ENCODE data around the gene KLK15. TPM values are rescaled to one million over a fixed set of nuclear protein-coding genes. Genes with fewer than 3 reads are reported as not detected.

The KLK15 gene
- total RNA-seq, 2 donors from 2014 or later: not detected

DNA sequence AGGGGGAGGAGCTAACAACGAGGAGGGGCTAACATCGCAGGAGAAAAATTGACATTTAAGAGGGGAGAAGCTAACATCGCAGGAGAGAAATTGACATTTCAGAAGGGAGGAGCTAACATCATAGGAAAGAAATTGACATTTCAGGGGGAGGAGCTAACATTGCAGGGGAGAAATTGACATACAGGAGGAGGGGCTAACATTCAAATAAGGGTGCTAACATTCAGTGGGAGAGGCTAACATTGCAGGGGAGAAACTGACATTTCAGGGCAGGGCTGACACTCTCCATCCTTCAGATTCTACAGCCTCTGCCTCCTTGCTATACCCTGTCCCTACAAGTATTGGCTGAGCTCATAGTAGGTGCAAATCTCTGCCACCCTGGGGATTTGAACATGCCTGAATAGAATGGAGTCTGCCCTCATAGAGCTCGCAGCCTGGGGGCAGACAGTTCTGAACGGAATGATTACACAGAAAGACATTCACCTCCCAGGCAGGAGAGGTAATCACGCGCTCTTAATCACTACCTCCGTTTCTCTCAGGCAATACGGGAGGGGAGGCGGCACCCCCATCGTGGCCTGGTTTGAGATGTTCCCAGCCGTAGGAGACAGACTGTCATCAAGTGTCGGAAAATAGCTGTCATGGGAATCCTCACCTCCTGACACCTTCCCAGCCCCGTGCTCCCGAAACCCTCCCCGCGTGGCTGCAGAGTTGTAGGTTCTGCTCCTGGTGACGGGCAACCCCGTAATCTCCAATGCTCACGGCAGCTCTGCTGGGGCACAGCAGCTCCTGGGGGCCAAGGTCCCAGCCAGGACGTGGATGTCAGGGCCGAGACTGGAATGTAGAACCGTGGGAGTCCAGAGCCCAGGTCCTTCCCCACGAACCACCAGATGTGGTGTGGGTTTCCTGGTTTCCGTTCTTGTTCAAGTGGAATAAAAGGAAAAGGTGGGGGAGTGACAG lies 53.6 kb downstream of the KLK15 start:
- Mint-ChIP-seq H3K27ac (no peak overlapping the region), H3K9me3 (no peaks in the 10 kb centered on the region), H3K4me1 (peaks cover 5% of the 10 kb centered on the region), H3K4me3 (no peak overlapping the region), H3K36me3 (ENCODE audit: low read depth) (no peaks in the 10 kb centered on the region), H3K27me3 (ENCODE audit: insufficient read depth) (peaks cover 87% of the 10 kb centered on the region)
- no peak overlapping the region for H3K27ac ChIP-seq (ENCODE audit: low read depth, low read length)
- no peak overlapping the region for H3K9ac ChIP-seq (ENCODE audit: extremely low read depth, low read length, poor library complexity, severe bottlenecking)
- TF ChIP-seq, protein P1, sequence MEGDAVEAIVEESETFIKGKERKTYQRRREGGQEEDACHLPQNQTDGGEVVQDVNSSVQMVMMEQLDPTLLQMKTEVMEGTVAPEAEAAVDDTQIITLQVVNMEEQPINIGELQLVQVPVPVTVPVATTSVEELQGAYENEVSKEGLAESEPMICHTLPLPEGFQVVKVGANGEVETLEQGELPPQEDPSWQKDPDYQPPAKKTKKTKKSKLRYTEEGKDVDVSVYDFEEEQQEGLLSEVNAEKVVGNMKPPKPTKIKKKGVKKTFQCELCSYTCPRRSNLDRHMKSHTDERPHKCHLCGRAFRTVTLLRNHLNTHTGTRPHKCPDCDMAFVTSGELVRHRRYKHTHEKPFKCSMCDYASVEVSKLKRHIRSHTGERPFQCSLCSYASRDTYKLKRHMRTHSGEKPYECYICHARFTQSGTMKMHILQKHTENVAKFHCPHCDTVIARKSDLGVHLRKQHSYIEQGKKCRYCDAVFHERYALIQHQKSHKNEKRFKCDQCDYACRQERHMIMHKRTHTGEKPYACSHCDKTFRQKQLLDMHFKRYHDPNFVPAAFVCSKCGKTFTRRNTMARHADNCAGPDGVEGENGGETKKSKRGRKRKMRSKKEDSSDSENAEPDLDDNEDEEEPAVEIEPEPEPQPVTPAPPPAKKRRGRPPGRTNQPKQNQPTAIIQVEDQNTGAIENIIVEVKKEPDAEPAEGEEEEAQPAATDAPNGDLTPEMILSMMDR (conservative IDR thresholded peaks at IDR 0.05): no peak
- peaks cover 39% of the 10 kb centered on the region for H3K27me3 ChIP-seq (ENCODE audit: control insufficient read depth, insufficient read depth, low read length, poor library complexity, severe bottlenecking)
- no peaks in the 10 kb centered on the region for H3K4me1 ChIP-seq (ENCODE audit: control insufficient read depth, insufficient read depth, low read length)
- no peaks in the 10 kb centered on the region for H3K36me3 ChIP-seq (ENCODE audit: control insufficient read depth, insufficient read depth, low read length)
- no peaks in the 10 kb centered on the region for H3K9me3 ChIP-seq (ENCODE audit: control insufficient read depth, low read length)
- H3K4me3 ChIP-seq (ENCODE audit: low read length): no peak overlapping the region
- DNase-seq: no peak
- WGBS, 2 experiments (ENCODE audit: insufficient coverage in 1 of 2, insufficient read length in 1 of 2): 70 to 75% methylated on average over 20 to 25 of the region's 25 CpGs

DNA sequence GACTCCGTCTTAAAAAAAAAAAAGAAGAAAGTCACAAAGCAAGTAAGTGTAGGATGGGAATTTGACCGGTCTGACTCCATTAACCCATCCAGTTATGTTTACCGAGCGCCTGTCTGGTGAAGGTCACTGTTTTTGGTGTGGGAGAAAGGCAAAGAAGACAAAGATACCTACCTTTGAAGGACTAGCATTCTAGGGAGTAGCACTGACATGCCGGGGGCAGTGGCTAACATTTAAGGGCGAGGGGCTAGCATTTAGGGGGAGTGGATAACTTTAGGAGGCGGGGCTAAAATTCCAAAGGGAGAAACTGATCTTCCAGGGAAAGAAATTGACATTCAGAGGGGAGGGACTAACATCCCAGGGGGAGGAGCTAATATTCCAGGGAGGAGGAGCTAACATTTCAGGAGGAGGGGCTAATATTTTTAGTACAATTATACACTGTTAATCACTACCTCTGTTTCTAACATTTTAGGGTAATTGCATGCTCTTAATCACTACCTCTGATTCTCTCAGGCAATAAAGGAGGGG lies 54.4 kb downstream of the KLK15 start:
- no peaks in the 10 kb centered on the region for H3K9me3 Mint-ChIP-seq

DNA sequence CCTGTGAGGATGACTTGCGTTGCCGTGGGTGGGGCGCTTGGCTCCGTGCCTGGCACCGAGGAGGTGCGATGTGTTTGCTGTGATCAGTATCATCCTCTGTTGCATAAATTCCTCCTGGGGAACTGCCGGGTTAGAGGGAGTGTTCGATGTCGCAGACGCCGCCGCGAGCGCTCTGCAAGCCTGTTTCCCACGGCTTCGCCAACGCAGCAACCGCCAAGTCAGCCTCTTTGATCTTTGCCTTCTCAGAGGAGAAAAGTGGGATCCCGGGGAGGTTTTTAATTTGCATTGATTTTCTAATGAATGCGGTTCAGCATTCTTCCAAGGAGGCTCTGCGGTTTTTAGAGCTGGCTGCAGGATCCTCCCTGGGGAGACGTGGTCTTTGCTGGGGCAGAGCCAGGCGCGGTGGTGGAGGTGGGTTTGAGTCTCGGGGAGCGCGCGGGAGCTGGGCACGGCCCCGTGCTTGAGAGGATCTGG lies 55.5 kb downstream of the KLK15 start:
- TF ChIP-seq, protein P1 (conservative IDR thresholded peaks at IDR 0.05): no peak
- peak; percentile 89 for DNase-seq
- Histone ChIP-seq H3K4me3 (ENCODE audit: low read length) (peak overlapping the region; percentile 28), H3K36me3 (ENCODE audit: control insufficient read depth, insufficient read depth, low read length) (no peaks in the 10 kb centered on the region), H3K9me3 (ENCODE audit: control insufficient read depth, low read length) (no peaks in the 10 kb centered on the region), H3K27me3 (ENCODE audit: control insufficient read depth, insufficient read depth, low read length, poor library complexity, severe bottlenecking) (peaks cover 39% of the 10 kb centered on the region), H3K9ac (ENCODE audit: extremely low read depth, low read length, poor library complexity, severe bottlenecking) (no peak overlapping the region), H3K27ac (ENCODE audit: low read depth, low read length) (no peak overlapping the region), H3K4me1 (ENCODE audit: control insufficient read depth, insufficient read depth, low read length) (no peaks in the 10 kb centered on the region)
- H3K27me3 Mint-ChIP-seq (ENCODE audit: insufficient read depth): peaks cover 96% of the 10 kb centered on the region
- peaks cover 5% of the 10 kb centered on the region for H3K4me1 Mint-ChIP-seq
- H3K4me3 Mint-ChIP-seq: no peak overlapping the region
- WGBS, 2 experiments (ENCODE audit: insufficient coverage in 1 of 2, insufficient read length in 1 of 2): 20 to 35% methylated on average over 17 to 30 of the region's 30 CpGs
- H3K36me3 Mint-ChIP-seq (ENCODE audit: low read depth): no peaks in the 10 kb centered on the region
- peaks cover 1% of the 10 kb centered on the region for H3K9me3 Mint-ChIP-seq
- H3K27ac Mint-ChIP-seq: no peak overlapping the region

More for the DNA sequence above, 54.4 kb downstream of the KLK15 start:
- no peak overlapping the region for H3K4me3 ChIP-seq (ENCODE audit: low read length)
- H3K9me3 ChIP-seq (ENCODE audit: control insufficient read depth, low read length): no peaks in the 10 kb centered on the region
- H3K36me3 ChIP-seq (ENCODE audit: control insufficient read depth, insufficient read depth, low read length): no peaks in the 10 kb centered on the region
- H3K27me3 ChIP-seq (ENCODE audit: control insufficient read depth, insufficient read depth, low read length, poor library complexity, severe bottlenecking): peaks cover 39% of the 10 kb centered on the region
- DNase-seq: no peak
- TF ChIP-seq, protein P1 (conservative IDR thresholded peaks at IDR 0.05): no peak
- 62 to 71% methylated on average over 3 to 7 of the region's 7 CpGs for WGBS, 2 experiments (ENCODE audit: insufficient coverage in 1 of 2, insufficient read length in 1 of 2)
- H3K4me1 Mint-ChIP-seq: peaks cover 5% of the 10 kb centered on the region
- no peaks in the 10 kb centered on the region for H3K4me1 ChIP-seq (ENCODE audit: control insufficient read depth, insufficient read depth, low read length)
- no peak overlapping the region for H3K27ac Mint-ChIP-seq
- H3K9ac ChIP-seq (ENCODE audit: extremely low read depth, low read length, poor library complexity, severe bottlenecking): no peak overlapping the region
- no peaks in the 10 kb centered on the region for H3K36me3 Mint-ChIP-seq (ENCODE audit: low read depth)
- no peak overlapping the region for H3K27ac ChIP-seq (ENCODE audit: low read depth, low read length)
- H3K4me3 Mint-ChIP-seq: no peak overlapping the region
- H3K27me3 Mint-ChIP-seq (ENCODE audit: insufficient read depth): peaks cover 92% of the 10 kb centered on the region
